Measurements from ENCODE around the gene PMPCB. TPM values are rescaled to one million over a fixed set of nuclear protein-coding genes. Genes with fewer than 3 reads are reported as not detected.

Gene PMPCB
- polyA plus RNA-seq, 3 donors = 42.8 to 50.8 (median 44.9) TPM

DNA sequence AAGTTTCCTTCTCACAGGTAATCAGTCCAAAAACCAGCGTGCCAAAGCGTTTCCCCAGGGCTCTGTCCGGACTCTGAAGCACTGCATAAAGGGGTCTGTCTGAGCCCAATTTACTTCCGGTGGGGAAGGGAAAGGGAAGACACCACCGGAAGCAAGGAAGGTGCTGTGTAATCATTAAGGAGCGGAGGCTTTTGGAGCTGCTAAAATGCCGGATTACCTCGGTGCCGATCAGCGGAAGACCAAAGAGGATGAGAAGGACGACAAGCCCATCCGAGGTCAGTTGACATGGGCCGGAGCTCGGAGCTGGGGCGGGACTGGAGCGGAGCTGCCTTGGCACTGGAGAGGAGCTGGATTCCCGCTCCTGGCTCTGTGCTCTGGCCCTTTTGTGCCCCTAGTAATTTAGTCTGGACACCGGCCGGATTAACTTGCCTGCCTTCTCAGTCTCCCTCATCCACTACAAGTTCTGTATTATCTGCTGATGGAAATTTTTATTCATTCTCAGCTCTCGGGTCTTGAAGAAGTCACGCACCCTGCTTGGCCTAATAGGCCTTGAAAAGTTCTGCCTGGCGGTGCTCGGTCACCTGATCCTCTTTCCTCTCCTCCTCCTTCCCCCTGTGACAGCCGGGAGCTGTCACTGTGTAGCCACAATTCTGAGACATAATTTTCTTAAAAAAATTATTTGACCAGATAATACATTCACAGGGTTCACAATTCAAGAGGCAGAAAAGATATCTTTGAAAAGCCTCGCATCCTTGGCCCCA is 50.5 kb downstream of the PMPCB start, which contains the start of gene PSMC2:
PSMC2 (plus strand) TSS at position 137 of the 761 bp plus-strand sequence; CDS start at position 206, 69 bp downstream.
- Mint-ChIP-seq H3K27me3 (ENCODE audit: low read depth in 3 of 3) (no peaks in the 10 kb centered on the region), H3K9me3 (no peaks in the 10 kb centered on the region), H3K4me3 (peak within 1 kb of the TSS; percentile 96 to 99), H3K36me3 (peaks cover 7 to 14% of the 10 kb centered on the region in 2 donors), H3K27ac (peak within 1 kb of the TSS; percentile 95 to 99 (median 98)), H3K4me1 (peaks cover 52% of the 10 kb centered on the region)
- peaks cover 85% of the 10 kb centered on the region for H3K79me2 ChIP-seq (ENCODE audit: insufficient read depth, low read length)
- H3K4me1 ChIP-seq (ENCODE audit: control insufficient read depth in 1 of 2, insufficient read depth in 2 of 2, low read length in 2 of 2) = peaks cover 42 to 66% of the 10 kb centered on the region in 2 donors
- H3K9me3 ChIP-seq (replicated peaks in 1 of 2; ENCODE audit: control insufficient read depth in 1 of 2, insufficient read depth in 1 of 2, low read length in 2 of 2) = no peaks in the 10 kb centered on the region
- peak within 1 kb of the TSS; percentile 93 for H3K9ac ChIP-seq (ENCODE audit: insufficient read depth, low read length, poor library complexity, severe bottlenecking)
- 0% methylated on average over 22 of the region's 25 CpGs for WGBS (ENCODE audit: insufficient coverage)
- H3K36me3 ChIP-seq (replicated peaks in 1 of 2; ENCODE audit: control insufficient read depth in 1 of 2, insufficient read depth in 2 of 2, low read length in 2 of 2) = peaks cover 16 to 20% of the 10 kb centered on the region in 2 donors
- peak within 1 kb of the TSS; percentile 91 for H3K4me2 ChIP-seq (replicated peaks; ENCODE audit: extremely low read depth, low read length, poor library complexity, severe bottlenecking)
- peaks cover 29% of the 10 kb centered on the region for H4K20me1 ChIP-seq (ENCODE audit: insufficient read depth, low read length)
- H2AFZ ChIP-seq (ENCODE audit: insufficient read depth, low read depth, low read length, poor library complexity, severe bottlenecking) = peak within 1 kb of the TSS; percentile 95
- peak within 1 kb of the TSS; percentile 74 to 96 (median 95) for H3K4me3 ChIP-seq (replicated peaks in 1 of 3; ENCODE audit: low read depth in 2 of 3, low read length in 3 of 3)
- intact Hi-C loops (cut with micrococcal nuclease) = no loop called here
- H3K27me3 ChIP-seq (ENCODE audit: control insufficient read depth in 2 of 2, insufficient read depth in 2 of 2, low read length in 2 of 2) = no peaks in the 10 kb centered on the region
- TF ChIP-seq CTCF (IDR thresholded peaks at IDR 0.05) = no peak
- peak within 1 kb of the TSS; percentile 88 to 91 for H3K27ac ChIP-seq (ENCODE audit: low read depth in 1 of 2, low read length in 2 of 2)
- DNase-seq = peak; percentile 83 to 85 (median 84)

DNA sequence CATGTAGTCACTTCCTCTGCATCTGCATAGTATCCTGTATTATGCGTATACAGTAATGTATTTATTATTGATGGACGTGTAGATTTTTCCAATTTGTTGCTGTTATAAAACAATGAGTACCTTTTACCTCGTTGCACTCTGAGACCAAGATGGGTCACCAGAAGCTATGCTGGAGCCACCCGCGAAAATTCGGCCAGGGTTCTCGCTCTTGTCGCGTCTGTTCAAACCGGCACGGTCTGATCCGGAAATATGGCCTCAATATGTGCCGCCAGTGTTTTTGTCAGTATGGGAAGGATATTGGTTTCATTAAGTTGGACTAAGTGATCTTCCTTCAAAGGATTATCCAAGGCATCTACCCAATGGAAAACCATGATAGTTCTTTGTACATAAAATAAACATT is 51.2 kb downstream of the PMPCB start:
- Histone ChIP-seq H3K27me3 (ENCODE audit: control insufficient read depth in 2 of 2, insufficient read depth in 2 of 2, low read length in 2 of 2) (no peaks in the 10 kb centered on the region), H3K4me1 (ENCODE audit: control insufficient read depth in 1 of 2, insufficient read depth in 2 of 2, low read length in 2 of 2) (peaks cover 38 to 60% of the 10 kb centered on the region in 2 donors), H3K9me3 (replicated peaks in 1 of 2; ENCODE audit: control insufficient read depth in 1 of 2, insufficient read depth in 1 of 2, low read length in 2 of 2) (no peaks in the 10 kb centered on the region), H3K36me3 (replicated peaks in 1 of 2; ENCODE audit: control insufficient read depth in 1 of 2, insufficient read depth in 2 of 2, low read length in 2 of 2) (peaks cover 23 to 28% of the 10 kb centered on the region in 2 donors), H3K4me2 (replicated peaks; ENCODE audit: extremely low read depth, low read length, poor library complexity, severe bottlenecking) (peak overlapping the region; percentile 91), H3K9ac (ENCODE audit: insufficient read depth, low read length, poor library complexity, severe bottlenecking) (peak overlapping the region; percentile 93), H3K79me2 (ENCODE audit: insufficient read depth, low read length) (peaks cover 85% of the 10 kb centered on the region), H3K27ac (ENCODE audit: low read depth in 1 of 2, low read length in 2 of 2) (peak overlapping the region in 1 of 2 donors; percentile 91), H4K20me1 (ENCODE audit: insufficient read depth, low read length) (peaks cover 36% of the 10 kb centered on the region), H2AFZ (ENCODE audit: insufficient read depth, low read depth, low read length, poor library complexity, severe bottlenecking) (peak overlapping the region; percentile 95), H3K4me3 (replicated peaks in 1 of 3; ENCODE audit: low read depth in 2 of 3, low read length in 3 of 3) (peak overlapping the region; percentile 74 to 96 (median 95))
- H3K9me3 Mint-ChIP-seq = peaks cover 0 to 2% (median 0%) of the 10 kb centered on the region in 7 donors
- peaks cover 11 to 19% of the 10 kb centered on the region in 2 donors for H3K36me3 Mint-ChIP-seq
- peak overlapping the region; percentile 53 to 95 (median 72) for H3K27ac Mint-ChIP-seq
- intact Hi-C loops (cut with micrococcal nuclease) = no loop called here
- H3K4me1 Mint-ChIP-seq = peaks cover 50% of the 10 kb centered on the region
- TF ChIP-seq CTCF (IDR thresholded peaks at IDR 0.05) = no peak
- H3K27me3 Mint-ChIP-seq (ENCODE audit: low read depth in 3 of 3) = no peaks in the 10 kb centered on the region
- DNase-seq = no peak
- 16% methylated on average over 8 of the region's 13 CpGs for WGBS (ENCODE audit: insufficient coverage)
- peak overlapping the region; percentile 96 to 99 for H3K4me3 Mint-ChIP-seq

Data from CD14-positive monocyte (primary cell).